ENCODE data around the gene TTBK2. TPM values are rescaled to one million over a fixed set of nuclear protein-coding genes. Genes with fewer than 3 reads are reported as not detected.

TTBK2 gene
- total RNA-seq, 2 donors from 2014 or later: 17.9 to 24.8 TPM

DNA sequence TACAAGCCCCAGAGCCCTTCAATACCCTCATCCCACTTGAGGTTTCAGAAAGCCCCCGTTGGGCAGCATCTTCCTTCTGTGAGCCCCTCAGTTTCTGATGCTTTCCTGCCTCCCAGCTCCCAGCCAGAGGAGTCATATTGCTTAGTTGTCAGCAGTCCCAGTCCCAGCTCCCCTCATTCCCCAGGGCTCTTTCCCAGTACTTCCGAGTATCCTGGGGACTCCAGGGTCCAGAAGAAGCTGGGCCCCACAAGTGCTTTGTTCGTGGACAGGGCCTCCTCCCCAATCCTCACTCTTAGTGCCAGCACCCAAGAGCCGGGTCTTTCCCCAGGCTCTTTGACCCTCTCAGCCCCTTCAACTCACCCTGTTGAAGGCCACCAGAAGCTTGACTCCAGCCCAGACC lies 227.6 kb downstream of the TTBK2 start:
- Histone ChIP-seq H3K9ac (ENCODE audit: extremely low read depth, low read length, poor library complexity, severe bottlenecking) (no peak overlapping the region), H3K4me1 (ENCODE audit: control insufficient read depth, insufficient read depth, low read length) (no peaks in the 10 kb centered on the region), H3K4me3 (ENCODE audit: low read length) (no peak overlapping the region), H3K36me3 (ENCODE audit: control insufficient read depth, insufficient read depth, low read length) (no peaks in the 10 kb centered on the region), H3K9me3 (ENCODE audit: control insufficient read depth, low read length) (no peaks in the 10 kb centered on the region), H3K27ac (ENCODE audit: low read depth, low read length) (no peak overlapping the region), H3K27me3 (ENCODE audit: control insufficient read depth, insufficient read depth, low read length, poor library complexity, severe bottlenecking) (no peaks in the 10 kb centered on the region)
- WGBS, 2 experiments (ENCODE audit: insufficient coverage in 1 of 2, insufficient read length in 1 of 2): 80 to 88% methylated on average over 1 to 4 of the region's 4 CpGs
- no peaks in the 10 kb centered on the region for H3K36me3 Mint-ChIP-seq (ENCODE audit: low read depth)
- no peaks in the 10 kb centered on the region for H3K27me3 Mint-ChIP-seq (ENCODE audit: insufficient read depth)
- H3K4me3 Mint-ChIP-seq: no peak overlapping the region
- no peaks in the 10 kb centered on the region for H3K4me1 Mint-ChIP-seq
- no peak for DNase-seq
- H3K9me3 Mint-ChIP-seq: no peaks in the 10 kb centered on the region
- H3K27ac Mint-ChIP-seq: no peak overlapping the region
- TF ChIP-seq, protein P1, sequence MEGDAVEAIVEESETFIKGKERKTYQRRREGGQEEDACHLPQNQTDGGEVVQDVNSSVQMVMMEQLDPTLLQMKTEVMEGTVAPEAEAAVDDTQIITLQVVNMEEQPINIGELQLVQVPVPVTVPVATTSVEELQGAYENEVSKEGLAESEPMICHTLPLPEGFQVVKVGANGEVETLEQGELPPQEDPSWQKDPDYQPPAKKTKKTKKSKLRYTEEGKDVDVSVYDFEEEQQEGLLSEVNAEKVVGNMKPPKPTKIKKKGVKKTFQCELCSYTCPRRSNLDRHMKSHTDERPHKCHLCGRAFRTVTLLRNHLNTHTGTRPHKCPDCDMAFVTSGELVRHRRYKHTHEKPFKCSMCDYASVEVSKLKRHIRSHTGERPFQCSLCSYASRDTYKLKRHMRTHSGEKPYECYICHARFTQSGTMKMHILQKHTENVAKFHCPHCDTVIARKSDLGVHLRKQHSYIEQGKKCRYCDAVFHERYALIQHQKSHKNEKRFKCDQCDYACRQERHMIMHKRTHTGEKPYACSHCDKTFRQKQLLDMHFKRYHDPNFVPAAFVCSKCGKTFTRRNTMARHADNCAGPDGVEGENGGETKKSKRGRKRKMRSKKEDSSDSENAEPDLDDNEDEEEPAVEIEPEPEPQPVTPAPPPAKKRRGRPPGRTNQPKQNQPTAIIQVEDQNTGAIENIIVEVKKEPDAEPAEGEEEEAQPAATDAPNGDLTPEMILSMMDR (conservative IDR thresholded peaks at IDR 0.05): no peak

DNA sequence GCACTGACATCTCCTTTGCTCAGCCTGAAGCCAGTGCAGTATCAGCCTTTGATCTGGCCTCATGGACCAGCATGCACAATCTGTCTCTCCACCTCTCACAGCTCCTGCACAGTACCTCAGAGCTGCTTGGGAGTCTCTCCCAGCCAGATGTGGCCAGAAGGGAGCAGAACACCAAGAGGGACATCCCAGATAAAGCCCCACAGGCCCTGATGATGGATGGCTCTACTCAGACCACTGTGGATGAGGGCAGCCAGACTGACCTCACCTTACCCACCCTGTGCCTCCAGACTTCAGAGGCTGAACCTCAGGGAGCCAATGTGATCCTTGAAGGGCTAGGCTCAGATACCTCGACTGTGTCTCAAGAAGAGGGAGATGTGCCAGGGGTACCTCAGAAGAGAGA lies 228.0 kb downstream of the TTBK2 start:
- H3K36me3 ChIP-seq (ENCODE audit: control insufficient read depth, insufficient read depth, low read length): no peaks in the 10 kb centered on the region
- no peak overlapping the region for H3K4me3 ChIP-seq (ENCODE audit: low read length)
- WGBS, 2 experiments (ENCODE audit: insufficient coverage in 1 of 2, insufficient read length in 1 of 2): 92% methylated on average over 1 of the region's 1 CpG; no CpG with 5 or more reads in 1 of the 2 experiments
- H3K9me3 ChIP-seq (ENCODE audit: control insufficient read depth, low read length): no peaks in the 10 kb centered on the region
- Mint-ChIP-seq H3K9me3 (no peaks in the 10 kb centered on the region), H3K36me3 (ENCODE audit: low read depth) (no peaks in the 10 kb centered on the region), H3K27me3 (ENCODE audit: insufficient read depth) (no peaks in the 10 kb centered on the region), H3K4me1 (no peaks in the 10 kb centered on the region), H3K27ac (no peak overlapping the region), H3K4me3 (no peak overlapping the region)
- no peaks in the 10 kb centered on the region for H3K27me3 ChIP-seq (ENCODE audit: control insufficient read depth, insufficient read depth, low read length, poor library complexity, severe bottlenecking)
- no peak for DNase-seq
- H3K9ac ChIP-seq (ENCODE audit: extremely low read depth, low read length, poor library complexity, severe bottlenecking): no peak overlapping the region
- H3K27ac ChIP-seq (ENCODE audit: low read depth, low read length): no peak overlapping the region
- H3K4me1 ChIP-seq (ENCODE audit: control insufficient read depth, insufficient read depth, low read length): no peaks in the 10 kb centered on the region
- TF ChIP-seq, protein P1 (conservative IDR thresholded peaks at IDR 0.05): no peak

DNA sequence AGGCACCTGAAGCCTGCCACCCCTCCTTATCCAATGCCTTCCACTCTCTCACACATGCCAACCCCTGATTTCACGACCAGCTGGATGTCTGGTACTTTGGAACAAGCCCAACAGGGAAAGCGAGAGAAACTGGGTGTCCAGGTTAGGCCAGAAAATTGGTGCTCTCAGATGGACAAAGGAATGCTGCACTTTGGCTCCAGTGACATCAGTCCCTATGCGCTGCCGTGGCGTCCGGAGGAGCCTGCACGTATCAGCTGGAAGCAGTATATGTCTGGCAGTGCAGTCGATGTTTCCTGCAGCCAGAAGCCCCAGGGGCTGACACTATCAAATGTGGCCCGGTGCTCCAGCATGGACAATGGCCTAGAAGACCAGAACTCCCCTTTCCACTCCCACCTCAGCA lies 228.8 kb downstream of the TTBK2 start:
- Mint-ChIP-seq H3K36me3 (ENCODE audit: low read depth) (no peaks in the 10 kb centered on the region), H3K27ac (no peak overlapping the region), H3K9me3 (no peaks in the 10 kb centered on the region), H3K27me3 (ENCODE audit: insufficient read depth) (no peaks in the 10 kb centered on the region), H3K4me3 (no peak overlapping the region), H3K4me1 (no peaks in the 10 kb centered on the region)
- no peak overlapping the region for H3K4me3 ChIP-seq (ENCODE audit: low read length)
- DNase-seq: no peak
- no peak overlapping the region for H3K9ac ChIP-seq (ENCODE audit: extremely low read depth, low read length, poor library complexity, severe bottlenecking)
- no peaks in the 10 kb centered on the region for H3K36me3 ChIP-seq (ENCODE audit: control insufficient read depth, insufficient read depth, low read length)
- 94 to 95% methylated on average over 8 to 9 of the region's 9 CpGs for WGBS, 2 experiments (ENCODE audit: insufficient coverage in 1 of 2, insufficient read length in 1 of 2)
- no peaks in the 10 kb centered on the region for H3K9me3 ChIP-seq (ENCODE audit: control insufficient read depth, low read length)
- H3K4me1 ChIP-seq (ENCODE audit: control insufficient read depth, insufficient read depth, low read length): no peaks in the 10 kb centered on the region
- no peaks in the 10 kb centered on the region for H3K27me3 ChIP-seq (ENCODE audit: control insufficient read depth, insufficient read depth, low read length, poor library complexity, severe bottlenecking)
- H3K27ac ChIP-seq (ENCODE audit: low read depth, low read length): no peak overlapping the region
- TF ChIP-seq, protein P1 (conservative IDR thresholded peaks at IDR 0.05): no peak
